Lung (tissue), 12 donors: ENCODE results near the gene SAMD15. TPM values are rescaled to one million over a fixed set of nuclear protein-coding genes. Genes with fewer than 3 reads are reported as not detected.

Experiments used
- ATAC-seq: fragments of 200-7000 bp; cut with Tn5 transposase; one replicate; pipeline ENCODE4 v1.9.1; 2020; ENCODE audit warnings: moderate number of reproducible peaks; ENCODE audit not compliant: insufficient read depth, low FRiP score
- DNase-seq, 3 donors: peaks; one replicate each; pipeline ENCODE4 v3.0.0-alpha.2; 2013 to 2017
- H3K27ac ChIP-seq, 2 donors: one replicate each; pipeline ENCODE4 v1.5.1; 2013; ENCODE audit warnings: mild to moderate bottlenecking in 2 of 2, moderate library complexity in 2 of 2, control low read depth in 1 of 2, inconsistent platforms in 1 of 2, low read depth in 1 of 2, low read length in 1 of 2
- H3K27me3 ChIP-seq, 3 donors: one replicate each; pipeline ENCODE4 v1.5.1; 2013; ENCODE audit warnings: low read length in 2 of 3; ENCODE audit not compliant: control insufficient read depth in 3 of 3, insufficient read depth in 3 of 3
- H3K36me3 ChIP-seq, 4 donors: one replicate each; pipeline ENCODE4 v1.5.1; 2013; ENCODE audit warnings: low read length in 4 of 4, mild to moderate bottlenecking in 1 of 4, moderate library complexity in 1 of 4; ENCODE audit not compliant: control insufficient read depth in 4 of 4, insufficient read depth in 4 of 4
- H3K4me1 ChIP-seq, 5 donors: one replicate each; pipeline ENCODE4 v1.5.1; 2013; ENCODE audit warnings: low read length in 5 of 5, mild to moderate bottlenecking in 2 of 5, moderate library complexity in 1 of 5; ENCODE audit not compliant: control insufficient read depth in 5 of 5, insufficient read depth in 5 of 5
- H3K4me3 ChIP-seq: one replicate; pipeline ENCODE4 v1.5.1; 2013; ENCODE audit warnings: mild to moderate bottlenecking, control low read depth, moderate library complexity
- H3K9ac ChIP-seq, 2 donors: one replicate each; pipeline ENCODE4 v1.5.1; 2013; ENCODE audit warnings: low read length in 2 of 2, control low read depth in 1 of 2; ENCODE audit not compliant: insufficient read depth in 1 of 2
- H3K9me3 ChIP-seq, 4 donors: one replicate each; pipeline ENCODE4 v1.5.1; 2013; ENCODE audit warnings: low read length in 3 of 4, mild to moderate bottlenecking in 1 of 4, moderate library complexity in 1 of 4; ENCODE audit not compliant: control insufficient read depth in 4 of 4, insufficient read depth in 3 of 4
- WGBS, 2 donors: extraction: QIAGEN DNeasy Blood & Tissue Kit; methylation state at CpG; one replicate each; pipeline ENCODE4 v1.1.7; 2013; 5-methylcytosine and 5-hydroxymethylcytosine counted together
- polyA plus RNA-seq, 2 donors: library from polyadenylated mRNA; stranded (reverse); fragments of 200-250 nt; gene quantifications; one replicate each; pipeline ENCODE4 v1.2.1, GENCODE V29; 2013
- total RNA-seq, 2 donors: library from RNA; depleted of rRNA in 1 of 2; stranded (reverse); fragments of >200 nt in 1 of 2; gene quantifications; one replicate each; pipeline ENCODE4 v1.2.1, GENCODE V29; 2014 to 2021
- TF ChIP-seq, protein P1 (sequence below): IDR thresholded peaks from 2 replicates; pipeline ENCODE4 v1.5.1; 2012; ENCODE audit warnings: mild to moderate bottlenecking; ENCODE audit errors: control extremely low read depth, extremely low read depth
- donor health status: control.
- donor health status: control.
- donor health status: Bipolar disorder and iron deficiency.
- donor health status: healthy.
- donor health status: DM: yes; HTN: yes; CAD: no.

The SAMD15 gene
- total and polyA plus RNA-seq, 4 donors = 0.71 to 12.5 (median 3.6) TPM

DNA sequence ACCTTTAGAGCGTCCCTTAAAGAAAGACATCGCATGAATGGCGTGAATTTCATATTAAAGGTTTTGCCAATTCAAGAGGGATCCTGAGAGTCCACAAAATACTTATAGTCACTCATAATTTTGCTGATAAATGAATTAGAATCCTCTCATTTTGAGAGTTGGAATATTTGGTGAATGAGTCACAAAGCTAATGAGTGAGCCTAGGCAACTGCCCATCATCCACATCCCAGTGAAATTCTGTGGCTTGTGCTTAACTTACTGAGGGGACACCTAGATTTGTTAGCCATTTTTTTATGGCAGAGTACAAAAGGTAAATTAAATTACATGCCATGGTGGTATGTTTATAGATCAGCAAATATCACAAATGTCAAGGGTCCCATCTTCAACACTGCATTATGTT lies 58.9 kb downstream of the SAMD15 start:
- H3K9ac ChIP-seq = no peak overlapping the region
- TF ChIP-seq, protein P1, sequence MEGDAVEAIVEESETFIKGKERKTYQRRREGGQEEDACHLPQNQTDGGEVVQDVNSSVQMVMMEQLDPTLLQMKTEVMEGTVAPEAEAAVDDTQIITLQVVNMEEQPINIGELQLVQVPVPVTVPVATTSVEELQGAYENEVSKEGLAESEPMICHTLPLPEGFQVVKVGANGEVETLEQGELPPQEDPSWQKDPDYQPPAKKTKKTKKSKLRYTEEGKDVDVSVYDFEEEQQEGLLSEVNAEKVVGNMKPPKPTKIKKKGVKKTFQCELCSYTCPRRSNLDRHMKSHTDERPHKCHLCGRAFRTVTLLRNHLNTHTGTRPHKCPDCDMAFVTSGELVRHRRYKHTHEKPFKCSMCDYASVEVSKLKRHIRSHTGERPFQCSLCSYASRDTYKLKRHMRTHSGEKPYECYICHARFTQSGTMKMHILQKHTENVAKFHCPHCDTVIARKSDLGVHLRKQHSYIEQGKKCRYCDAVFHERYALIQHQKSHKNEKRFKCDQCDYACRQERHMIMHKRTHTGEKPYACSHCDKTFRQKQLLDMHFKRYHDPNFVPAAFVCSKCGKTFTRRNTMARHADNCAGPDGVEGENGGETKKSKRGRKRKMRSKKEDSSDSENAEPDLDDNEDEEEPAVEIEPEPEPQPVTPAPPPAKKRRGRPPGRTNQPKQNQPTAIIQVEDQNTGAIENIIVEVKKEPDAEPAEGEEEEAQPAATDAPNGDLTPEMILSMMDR = no peak
- ATAC-seq (no peak), DNase-seq (no peak)
- no peaks in the 10 kb centered on the region for H3K4me1 ChIP-seq
- no peaks in the 10 kb centered on the region for H3K27me3 ChIP-seq
- 98% methylated on average over 3 of the region's 3 CpGs for WGBS, 2 donors
- H3K4me3 ChIP-seq = no peak overlapping the region
- no peak overlapping the region for H3K27ac ChIP-seq
- H3K36me3 ChIP-seq = peaks cover 21 to 38% (median 26%) of the 10 kb centered on the region in 4 donors
- no peaks in the 10 kb centered on the region for H3K9me3 ChIP-seq

DNA sequence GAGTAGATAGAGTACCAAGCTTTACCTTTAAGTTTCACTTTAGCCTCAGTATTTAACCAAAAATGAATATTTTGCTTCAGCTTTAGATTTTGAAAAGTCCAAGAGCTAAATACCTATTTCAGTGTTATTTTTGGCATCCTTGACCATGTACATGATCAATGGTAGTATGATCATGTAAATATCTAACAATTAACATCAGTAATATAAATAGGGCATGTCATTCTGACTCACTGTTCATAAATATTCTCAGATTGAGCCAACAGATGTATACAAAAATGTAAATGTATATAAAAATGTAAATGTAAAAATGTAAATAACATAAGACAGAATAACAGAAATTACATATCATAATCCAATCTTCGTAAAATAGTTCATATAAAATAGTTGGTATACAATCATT lies 61.4 kb downstream of the SAMD15 start:
- Histone ChIP-seq H3K27ac (no peak overlapping the region), H3K27me3 (no peaks in the 10 kb centered on the region), H3K9ac (no peak overlapping the region), H3K4me1 (no peaks in the 10 kb centered on the region), H3K36me3 (peaks cover 27 to 53% (median 45%) of the 10 kb centered on the region in 4 donors), H3K9me3 (no peaks in the 10 kb centered on the region), H3K4me3 (no peak overlapping the region)
- DNase-seq (no peak), ATAC-seq (no peak)
- TF ChIP-seq, protein P1 = no peak
- 97 to 100% methylated on average over 1 of the region's 1 CpG for WGBS, 2 donors

DNA sequence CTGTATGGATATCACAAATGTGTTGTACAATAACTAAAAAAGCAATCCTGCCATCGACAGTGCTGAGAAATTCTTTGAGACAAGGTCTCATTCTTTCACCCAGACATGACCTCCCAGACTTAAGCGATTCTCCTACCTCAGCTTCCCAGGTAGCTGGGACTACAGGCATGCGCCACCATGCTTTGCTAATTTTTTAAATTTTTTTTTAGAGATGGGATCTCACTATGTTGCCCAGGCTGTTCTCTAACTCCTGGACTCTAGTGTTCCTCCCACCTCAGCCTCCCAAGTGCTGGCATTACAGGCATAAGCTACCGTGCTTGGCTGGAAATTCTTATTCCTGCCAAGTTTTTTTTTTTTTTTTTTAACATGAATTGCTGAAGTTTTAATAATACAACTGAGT lies 62.7 kb downstream of the SAMD15 start:
- ATAC-seq = no peak
- H3K27ac ChIP-seq = no peak overlapping the region
- H3K27me3 ChIP-seq = no peaks in the 10 kb centered on the region
- WGBS, 2 donors = 94 to 97% methylated on average over 4 of the region's 4 CpGs
- peaks cover 25 to 52% (median 43%) of the 10 kb centered on the region in 4 donors for H3K36me3 ChIP-seq
- no peaks in the 10 kb centered on the region for H3K9me3 ChIP-seq
- H3K4me3 ChIP-seq = no peak overlapping the region
- TF ChIP-seq, protein P1 = no peak
- H3K4me1 ChIP-seq = no peaks in the 10 kb centered on the region
- DNase-seq = no peak
- no peak overlapping the region for H3K9ac ChIP-seq

Other genes with a start within 250 kb of the SAMD15 start
- gene ZDHHC22, start 235.6 kb upstream of the SAMD15 start, total RNA-seq = not detected
- gene ZDHHC22, start 235.6 kb upstream of the SAMD15 start, polyA plus RNA-seq = under 1 TPM in 1 of 2 donors, not detected in 1; 0.02 TPM
- 1 to 10 TPM in 1 of 2 donors, under 1 TPM in 1; 0.48 to 1.2 TPM for gene TMEM63C, start 195.6 kb upstream of the SAMD15 start, total RNA-seq
- under 1 TPM; 0.20 to 0.41 TPM for gene TMEM63C, start 195.6 kb upstream of the SAMD15 start, polyA plus RNA-seq
- gene NGB, start 106.2 kb upstream of the SAMD15 start, total RNA-seq = not detected
- gene NGB, start 106.2 kb upstream of the SAMD15 start, polyA plus RNA-seq = not detected
- gene POMT2, start 56.5 kb upstream of the SAMD15 start, total RNA-seq = 10 to 100 TPM; 14.0 to 43.1 TPM
- 10 to 100 TPM in 1 of 2 donors, 1 to 10 TPM in 1; 10.0 to 14.3 TPM for gene POMT2, start 56.5 kb upstream of the SAMD15 start, polyA plus RNA-seq
- 10 to 100 TPM in 1 of 2 donors, 1 to 10 TPM in 1; 7.9 to 20.2 TPM for gene GSTZ1, start 56.3 kb upstream of the SAMD15 start, total RNA-seq
- 10 to 100 TPM; 17.0 to 27.0 TPM for gene GSTZ1, start 56.3 kb upstream of the SAMD15 start, polyA plus RNA-seq
- 10 to 100 TPM; 10.3 to 15.4 TPM for gene TMED8, start 285 bp upstream of the SAMD15 start, total RNA-seq
- gene TMED8, start 285 bp upstream of the SAMD15 start, polyA plus RNA-seq = 1 to 10 TPM; 4.0 to 5.0 TPM
- gene NOXRED1, start 46.1 kb downstream of the SAMD15 start, total RNA-seq = under 1 TPM; 0.43 to 0.94 TPM
- gene NOXRED1, start 46.1 kb downstream of the SAMD15 start, polyA plus RNA-seq = under 1 TPM; 0.23 to 0.30 TPM
- 10 to 100 TPM; 16.0 to 22.8 TPM for gene VIPAS39, start 80.2 kb downstream of the SAMD15 start, total RNA-seq
- gene VIPAS39, start 80.2 kb downstream of the SAMD15 start, polyA plus RNA-seq = 10 to 100 TPM in 1 of 2 donors, 1 to 10 TPM in 1; 7.7 to 12.3 TPM
- gene AHSA1, start 80.7 kb downstream of the SAMD15 start, total RNA-seq = 10 to 100 TPM; 90.4 to 98.5 TPM
- 100 to 1,000 TPM in 1 of 2 donors, 10 to 100 TPM in 1; 84.5 to 119 TPM for gene AHSA1, start 80.7 kb downstream of the SAMD15 start, polyA plus RNA-seq
- not detected for gene ISM2, start 121.4 kb downstream of the SAMD15 start, total RNA-seq
- gene ISM2, start 121.4 kb downstream of the SAMD15 start, polyA plus RNA-seq = under 1 TPM in 1 of 2 donors, not detected in 1; 0.02 TPM
- gene SPTLC2, start 239.3 kb downstream of the SAMD15 start, total RNA-seq = 10 to 100 TPM; 31.0 to 48.6 TPM
- 10 to 100 TPM in 1 of 2 donors, 1 to 10 TPM in 1; 8.1 to 24.3 TPM for gene SPTLC2, start 239.3 kb downstream of the SAMD15 start, polyA plus RNA-seq